Measurements from ENCODE around the gene ATXN10. TPM values are rescaled to one million over a fixed set of nuclear protein-coding genes. Genes with fewer than 3 reads are reported as not detected.

ATXN10 gene
- polyA plus RNA-seq, 4 donors = 283 to 328 (median 322) TPM

Other genes starting within 250 kb of the ATXN10 start
- gene FBLN1, start 169.0 kb upstream of the ATXN10 start, polyA plus RNA-seq (ENCODE audit: insufficient read length in 4 of 4) = 100 to 1,000 TPM in 3 of 4 donors, 10 to 100 TPM in 1; 95.2 to 194 (median 139) TPM